Panc1 (cell line): ENCODE measurements around the gene XYLT1. TPM values are rescaled to one million over a fixed set of nuclear protein-coding genes. Genes with fewer than 3 reads are reported as not detected.

Source experiments
- ATAC-seq: fragments of 200-7000 bp; cut with Tn5 transposase; 2 replicates; pipeline ENCODE4 v1.9.1; 2020; ENCODE audit warnings: mild to moderate bottlenecking, moderate library complexity
- BruUV-seq: library from RNA; stranded (reverse); fragments of 400-500 nt; replicated peaks from 2 replicates; lab custom pipeline; 2021; lab: Mats Ljungman, UMichigan
- CTCF ChIA-PET: fragments of 300-600 bp; sonication (Branson Sonifier 250); formaldehyde crosslinking; loops from one replicate; lab custom pipeline; 2022; ENCODE audit warnings: antibody characterized with exemption; lab: Charles Lee
- POLR2A ChIA-PET: fragments of 300-600 bp; sonication (Branson Sonifier 250); formaldehyde crosslinking; loops from one replicate; lab custom pipeline; 2022; ENCODE audit warnings: antibody characterized with exemption; lab: Charles Lee
- DNase-seq: peaks from one replicate; pipeline ENCODE4 v3.0.0-alpha.2; 2010; ENCODE audit warnings: low read depth, low spot score
- H3K27ac ChIP-seq: 2 replicates; pipeline ENCODE4 v1.5.1; 2011; ENCODE audit warnings: mild to moderate bottlenecking, low read length, inconsistent platforms
- H3K27me3 ChIP-seq: fragments of 200-500 bp; sonication (Bioruptor generic); 2 replicates; pipeline ENCODE4 v1.6.0; 2014; ENCODE audit warnings: low read length, inconsistent platforms; ENCODE audit not compliant: control insufficient read depth, insufficient read depth
- H3K36me3 ChIP-seq: fragments of 200-500 bp; sonication (Bioruptor generic); 2 replicates; pipeline ENCODE4 v1.5.1; 2014; ENCODE audit warnings: inconsistent platforms, mild to moderate bottlenecking, low read length, moderate library complexity; ENCODE audit not compliant: control insufficient read depth, insufficient read depth
- H3K4me1 ChIP-seq: 2 replicates; pipeline ENCODE4 v1.5.1; 2011; ENCODE audit warnings: inconsistent platforms, mild to moderate bottlenecking, low read length, moderate library complexity; ENCODE audit not compliant: control insufficient read depth, insufficient read depth
- H3K4me3 ChIP-seq, 2 experiments: 2 replicates each; pipeline ENCODE4 v1.5.1; 2011 to 2012; ENCODE audit warnings: low read depth in 2 of 2, low read length in 2 of 2, mild to moderate bottlenecking in 2 of 2, inconsistent platforms in 1 of 2, moderate library complexity in 1 of 2
- H3K9me3 ChIP-seq: fragments of 200-500 bp; sonication (Bioruptor generic); 2 replicates; pipeline ENCODE4 v1.5.1; 2014; ENCODE audit warnings: low read depth, mild to moderate bottlenecking, inconsistent platforms, low read length, moderate library complexity; ENCODE audit not compliant: control insufficient read depth, insufficient read depth
- POLR2AphosphoS5 ChIP-seq: IDR thresholded peaks from 2 replicates; pipeline ENCODE4 v1.6.1; 2012; ENCODE audit warnings: mild to moderate bottlenecking, low read depth, low read length, moderate library complexity
- SIN3A ChIP-seq: IDR thresholded peaks from 2 replicates; pipeline ENCODE4 v1.6.1; 2012; ENCODE audit warnings: low read depth, mild to moderate bottlenecking, low read length, moderate library complexity, borderline replicate concordance; ENCODE audit not compliant: insufficient read depth
- TCF7L2 ChIP-seq: IDR thresholded peaks from 2 replicates; pipeline ENCODE4 v1.6.1; 2011; ENCODE audit warnings: mild to moderate bottlenecking, low read depth, low read length, inconsistent platforms
- in situ Hi-C: cut with HindIII; loops from 2 replicates; pipeline ENCODE4 v1.10.0; 2016; ENCODE audit warnings: low sequenced_read_pairs, low pct_unique_long_range_greater_than_20kb
- intact Hi-C: fragments of 100-400 bp; cut with micrococcal nuclease; formaldehyde crosslinking; loops from one replicate; pipeline ENCODE4 v1.10.0; 2022; ENCODE audit not compliant: unreplicated experiment
- total RNA-seq: library from RNA; stranded (reverse); gene quantifications from one replicate; pipeline ENCODE4 v1.2.1, GENCODE V29; 2021; ENCODE audit not compliant: unreplicated experiment
- TF ChIP-seq, protein P1 (sequence below): fragments of 450-650 bp; IDR thresholded peaks from 2 replicates; pipeline ENCODE4 v1.5.1; 2017; ENCODE audit warnings: mild to moderate bottlenecking
- TF ChIP-seq, protein P2 (sequence below), 2 experiments: IDR thresholded peaks; 2 replicates each; pipeline ENCODE4 v1.6.1; 2011 to 2012; ENCODE audit warnings: low read depth in 2 of 2, control low read depth in 1 of 2, low read length in 1 of 2, mild to moderate bottlenecking in 1 of 2, moderate library complexity in 1 of 2; ENCODE audit not compliant: insufficient read depth in 1 of 2

The XYLT1 gene
- total RNA-seq, 1 experiment from 2014 or later: 0.62 TPM

DNA sequence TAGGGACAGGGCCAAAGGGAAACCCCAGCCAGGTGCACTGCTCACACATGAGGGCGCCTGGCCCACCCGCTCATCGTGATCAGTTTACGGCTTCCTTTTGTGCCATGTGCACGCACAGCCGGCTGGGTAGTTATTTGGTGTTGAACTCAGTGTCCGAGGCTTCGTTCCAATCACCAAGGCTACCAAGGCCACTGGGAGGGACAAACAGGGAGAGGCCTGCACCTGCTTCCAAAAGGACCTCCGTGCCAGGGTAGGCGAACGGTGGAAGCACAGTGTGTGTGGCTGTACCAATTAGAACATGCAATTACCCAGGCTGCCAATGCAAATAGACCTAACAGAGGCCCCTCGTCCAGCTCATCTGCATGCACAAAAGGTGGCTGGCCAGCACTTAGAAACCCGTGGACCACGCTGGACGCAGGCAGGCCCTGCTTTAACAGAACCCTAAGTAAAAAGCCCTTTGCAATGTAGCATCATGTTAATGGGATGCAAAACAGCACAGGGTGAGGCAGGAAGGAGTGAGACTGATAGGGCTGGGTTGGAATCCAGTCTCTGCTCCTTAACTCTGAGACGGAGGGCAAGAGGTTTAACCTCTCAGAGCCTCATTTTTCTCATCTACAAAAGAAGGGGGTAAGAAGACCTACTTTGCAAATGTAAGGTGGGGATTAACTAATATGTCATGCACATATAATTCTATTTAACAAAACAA, 204.0 kb downstream of the XYLT1 start:
- POLR2A ChIA-PET: no interaction called here
- Histone ChIP-seq H3K9me3 (no peaks in the 10 kb centered on the region), H3K27ac (no peak overlapping the region), H3K27me3 (no peaks in the 10 kb centered on the region), H3K36me3 (no peaks in the 10 kb centered on the region), H3K4me1 (no peaks in the 10 kb centered on the region), H3K4me3 (no peak overlapping the region)
- no peak for DNase-seq
- CTCF ChIA-PET: no interaction called here
- no TSS peak for BruUV-seq
- no peak for ATAC-seq
- TF ChIP-seq, protein P1, sequence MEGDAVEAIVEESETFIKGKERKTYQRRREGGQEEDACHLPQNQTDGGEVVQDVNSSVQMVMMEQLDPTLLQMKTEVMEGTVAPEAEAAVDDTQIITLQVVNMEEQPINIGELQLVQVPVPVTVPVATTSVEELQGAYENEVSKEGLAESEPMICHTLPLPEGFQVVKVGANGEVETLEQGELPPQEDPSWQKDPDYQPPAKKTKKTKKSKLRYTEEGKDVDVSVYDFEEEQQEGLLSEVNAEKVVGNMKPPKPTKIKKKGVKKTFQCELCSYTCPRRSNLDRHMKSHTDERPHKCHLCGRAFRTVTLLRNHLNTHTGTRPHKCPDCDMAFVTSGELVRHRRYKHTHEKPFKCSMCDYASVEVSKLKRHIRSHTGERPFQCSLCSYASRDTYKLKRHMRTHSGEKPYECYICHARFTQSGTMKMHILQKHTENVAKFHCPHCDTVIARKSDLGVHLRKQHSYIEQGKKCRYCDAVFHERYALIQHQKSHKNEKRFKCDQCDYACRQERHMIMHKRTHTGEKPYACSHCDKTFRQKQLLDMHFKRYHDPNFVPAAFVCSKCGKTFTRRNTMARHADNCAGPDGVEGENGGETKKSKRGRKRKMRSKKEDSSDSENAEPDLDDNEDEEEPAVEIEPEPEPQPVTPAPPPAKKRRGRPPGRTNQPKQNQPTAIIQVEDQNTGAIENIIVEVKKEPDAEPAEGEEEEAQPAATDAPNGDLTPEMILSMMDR: no peak
- TF ChIP-seq POLR2AphosphoS5 (no peak), SIN3A (no peak), TCF7L2 (no peak)
- TF ChIP-seq, protein P2, sequence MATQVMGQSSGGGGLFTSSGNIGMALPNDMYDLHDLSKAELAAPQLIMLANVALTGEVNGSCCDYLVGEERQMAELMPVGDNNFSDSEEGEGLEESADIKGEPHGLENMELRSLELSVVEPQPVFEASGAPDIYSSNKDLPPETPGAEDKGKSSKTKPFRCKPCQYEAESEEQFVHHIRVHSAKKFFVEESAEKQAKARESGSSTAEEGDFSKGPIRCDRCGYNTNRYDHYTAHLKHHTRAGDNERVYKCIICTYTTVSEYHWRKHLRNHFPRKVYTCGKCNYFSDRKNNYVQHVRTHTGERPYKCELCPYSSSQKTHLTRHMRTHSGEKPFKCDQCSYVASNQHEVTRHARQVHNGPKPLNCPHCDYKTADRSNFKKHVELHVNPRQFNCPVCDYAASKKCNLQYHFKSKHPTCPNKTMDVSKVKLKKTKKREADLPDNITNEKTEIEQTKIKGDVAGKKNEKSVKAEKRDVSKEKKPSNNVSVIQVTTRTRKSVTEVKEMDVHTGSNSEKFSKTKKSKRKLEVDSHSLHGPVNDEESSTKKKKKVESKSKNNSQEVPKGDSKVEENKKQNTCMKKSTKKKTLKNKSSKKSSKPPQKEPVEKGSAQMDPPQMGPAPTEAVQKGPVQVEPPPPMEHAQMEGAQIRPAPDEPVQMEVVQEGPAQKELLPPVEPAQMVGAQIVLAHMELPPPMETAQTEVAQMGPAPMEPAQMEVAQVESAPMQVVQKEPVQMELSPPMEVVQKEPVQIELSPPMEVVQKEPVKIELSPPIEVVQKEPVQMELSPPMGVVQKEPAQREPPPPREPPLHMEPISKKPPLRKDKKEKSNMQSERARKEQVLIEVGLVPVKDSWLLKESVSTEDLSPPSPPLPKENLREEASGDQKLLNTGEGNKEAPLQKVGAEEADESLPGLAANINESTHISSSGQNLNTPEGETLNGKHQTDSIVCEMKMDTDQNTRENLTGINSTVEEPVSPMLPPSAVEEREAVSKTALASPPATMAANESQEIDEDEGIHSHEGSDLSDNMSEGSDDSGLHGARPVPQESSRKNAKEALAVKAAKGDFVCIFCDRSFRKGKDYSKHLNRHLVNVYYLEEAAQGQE (IDR thresholded peaks at IDR 0.05; ENCODE audit: insufficient read depth in 1 of 2, low read depth in 2 of 2, low read length in 1 of 2): no peak
- intact Hi-C loops (loop anchor here (2.0 kb wide), 1 partner anchor 42 kb away; no protein-coding TSS in a partner anchor), in situ Hi-C loops (no loop called here)

DNA sequence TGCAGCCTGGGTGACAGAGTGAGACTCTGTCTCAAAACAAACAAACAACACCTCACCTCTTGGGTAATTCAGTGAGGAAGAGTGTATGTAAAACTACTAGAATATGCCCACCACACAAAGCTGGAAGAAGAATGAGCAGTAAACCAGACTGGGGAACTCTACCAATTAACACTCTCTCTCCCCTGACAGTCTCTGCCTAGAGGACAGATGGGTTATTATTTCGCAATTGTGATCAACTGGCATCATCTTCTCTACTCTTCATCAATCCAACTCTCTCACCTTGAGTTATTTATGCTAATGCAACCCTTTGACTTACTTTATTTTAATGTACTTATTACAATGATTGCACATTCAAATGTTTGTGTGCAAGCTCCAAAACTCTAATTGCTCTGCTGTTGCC, 205.6 kb downstream of the XYLT1 start:
- Histone ChIP-seq H3K4me3 (no peak overlapping the region), H3K27me3 (no peaks in the 10 kb centered on the region), H3K27ac (no peak overlapping the region), H3K4me1 (no peaks in the 10 kb centered on the region), H3K36me3 (no peaks in the 10 kb centered on the region), H3K9me3 (no peaks in the 10 kb centered on the region)
- no TSS peak for BruUV-seq
- in situ Hi-C loops: no loop called here
- TF ChIP-seq POLR2AphosphoS5 (no peak), TCF7L2 (no peak), SIN3A (no peak)
- TF ChIP-seq, protein P1: no peak
- TF ChIP-seq, protein P2 (IDR thresholded peaks at IDR 0.05; ENCODE audit: insufficient read depth in 1 of 2, low read depth in 2 of 2, low read length in 1 of 2): no peak
- DNase-seq: no peak
- CTCF ChIA-PET: no interaction called here
- POLR2A ChIA-PET: no interaction called here
- no peak for ATAC-seq
- intact Hi-C loops: no loop called here
